Stimulated activated memory B cell treated with anti-CD40 and anti-IgM and Interleukin-4, amounts not matched to agents 10 μg/mL and 1 μg/mL and 100 μg/mL, for 72 hours (primary cell): Measurements from ENCODE around the gene LRRC8B.
"Not testable (repeated sequence)": the region's sequence is repeated elsewhere in the genome, so short reads cannot be mapped to it uniquely, and the experiment has no call there.

ENCODE experiments used
- ATAC-seq: fragments of 150-1000 bp; cut with Tn5 transposase; 2 replicates; pipeline ENCODE4 v1.10.0; 2021
- H3K27ac Mint-ChIP-seq: one replicate; pipeline ENCODE4 v1.8.0; 2022; ENCODE audit warnings: mild to moderate bottlenecking, mixed read lengths
- H3K27me3 Mint-ChIP-seq: one replicate; pipeline ENCODE4 v1.8.0; 2022; ENCODE audit warnings: mixed read lengths
- H3K36me3 Mint-ChIP-seq: one replicate; pipeline ENCODE4 v1.8.0; 2022; ENCODE audit warnings: mixed read lengths
- H3K4me1 Mint-ChIP-seq: one replicate; pipeline ENCODE4 v1.8.0; 2022; ENCODE audit warnings: mixed read lengths
- H3K4me3 Mint-ChIP-seq: one replicate; pipeline ENCODE4 v1.8.0; 2022; ENCODE audit warnings: mild to moderate bottlenecking, moderate library complexity, mixed read lengths
- H3K9me3 Mint-ChIP-seq: one replicate; pipeline ENCODE4 v1.8.0; 2022; ENCODE audit warnings: mixed read lengths

Gene LRRC8B

DNA sequence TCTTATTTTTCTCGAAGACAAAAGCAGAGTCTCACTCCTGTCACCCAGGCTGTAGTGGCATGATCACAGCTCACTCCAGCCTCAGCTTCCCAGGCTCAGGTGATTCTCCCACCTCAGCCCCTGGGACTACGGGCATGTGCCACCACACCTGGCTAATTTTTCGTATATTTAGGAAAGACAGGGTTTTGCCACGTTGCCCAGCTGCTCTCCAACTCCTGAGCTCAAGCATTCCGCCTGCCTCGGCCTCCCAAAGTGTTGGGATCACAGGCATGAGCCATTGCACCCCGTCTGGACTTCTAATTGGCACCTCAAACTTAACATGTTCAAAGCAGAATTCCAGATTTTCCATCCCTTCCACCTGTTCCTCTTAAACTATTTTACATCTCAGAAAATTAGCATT is 89.3 kb downstream of the LRRC8B start:
- H3K9me3 Mint-ChIP-seq, result peaks cover 6% of the 10 kb centered on the region
- H3K27me3 Mint-ChIP-seq, result no peaks in the 10 kb centered on the region
- peaks cover 23% of the 10 kb centered on the region for H3K4me1 Mint-ChIP-seq
- no peak for ATAC-seq
- H3K4me3 Mint-ChIP-seq, result no peak overlapping the region
- H3K27ac Mint-ChIP-seq, result peak overlapping the region; percentile 5
- H3K36me3 Mint-ChIP-seq, result peaks cover 31% of the 10 kb centered on the region

DNA sequence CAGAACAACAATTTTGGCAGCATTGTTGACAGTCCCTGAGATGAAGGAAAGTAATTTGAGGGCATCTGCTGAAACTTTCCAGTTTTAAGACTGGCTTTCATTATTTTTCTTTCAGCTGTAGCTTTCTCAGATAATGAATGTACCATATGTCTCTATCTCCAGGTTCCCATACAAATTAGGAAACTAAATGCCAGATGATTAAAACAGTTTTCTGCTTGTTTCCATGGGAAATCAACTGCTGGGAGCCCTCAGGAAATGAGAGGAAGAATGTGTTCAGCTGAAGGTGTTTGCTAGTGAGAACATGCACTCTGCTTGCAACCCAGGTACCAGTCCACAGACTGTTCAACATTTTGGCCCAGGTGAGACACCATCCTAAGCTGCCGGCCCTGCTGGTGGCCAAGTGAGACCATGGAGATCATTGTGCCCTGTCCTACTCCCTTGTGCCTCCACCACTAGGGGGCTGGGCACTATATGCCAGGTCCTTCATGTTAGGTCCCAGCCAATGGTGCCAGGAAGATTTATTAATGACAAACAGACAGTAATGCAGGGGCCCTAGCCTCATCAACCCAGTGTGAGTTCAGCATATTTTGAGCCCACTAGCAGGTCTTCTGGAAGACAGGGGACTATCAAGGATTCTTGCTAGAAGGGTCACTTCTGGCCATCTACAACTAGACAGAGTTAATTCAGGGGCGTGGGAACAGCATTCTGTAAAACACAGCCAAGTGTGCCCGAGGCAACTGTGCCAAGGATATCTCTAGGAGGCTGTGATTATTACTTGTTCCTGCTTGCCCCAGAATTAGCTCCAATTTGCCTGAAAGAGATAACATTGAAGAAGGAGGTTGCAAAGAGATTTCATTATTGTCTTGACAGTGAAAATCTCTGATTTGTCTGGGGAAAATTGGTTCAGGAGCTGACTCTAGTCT is 91.3 kb downstream of the LRRC8B start:
- Mint-ChIP-seq H3K27ac (no peak overlapping the region), H3K36me3 (peaks cover 35% of the 10 kb centered on the region)
- ATAC-seq, result no peak

DNA sequence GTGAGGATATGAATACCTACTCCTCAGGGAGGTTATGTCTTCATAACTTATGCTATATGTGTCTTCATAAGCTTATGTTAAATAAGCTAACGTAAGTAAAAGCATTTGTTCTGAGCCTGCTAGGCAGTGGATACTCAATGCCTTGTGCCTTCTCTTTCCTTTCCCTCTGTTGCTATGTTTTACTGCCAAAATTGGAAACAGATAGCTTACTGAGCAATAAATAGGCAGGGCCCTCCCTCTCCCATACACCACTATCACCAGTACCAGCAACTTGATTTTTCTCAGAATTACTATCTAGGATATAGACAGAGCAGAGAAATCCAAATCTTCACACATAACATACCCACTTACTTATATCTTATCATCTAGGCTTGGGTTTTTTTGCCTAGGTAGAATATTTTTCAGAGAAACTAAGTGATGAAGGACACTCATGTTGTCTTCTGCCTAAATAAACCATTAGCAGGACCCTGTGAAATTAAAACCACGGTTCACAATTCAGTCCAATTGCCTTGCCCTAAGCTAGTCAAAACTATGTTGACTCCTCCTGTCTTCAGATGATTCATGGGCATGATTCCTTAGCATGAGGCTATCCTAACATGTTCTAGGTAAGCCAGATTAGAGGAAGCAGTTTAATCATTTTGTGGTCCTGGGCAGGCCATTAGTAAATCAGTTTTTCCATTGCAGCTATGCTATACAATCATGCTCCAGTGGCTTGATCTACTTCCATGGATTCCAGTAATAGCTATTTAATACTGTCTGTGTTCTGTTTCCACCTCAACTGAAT is 92.4 kb downstream of the LRRC8B start:
- Mint-ChIP-seq H3K4me3 (no peak overlapping the region), H3K27me3 (no peaks in the 10 kb centered on the region), H3K27ac (no peak overlapping the region), H3K9me3 (peaks cover 6% of the 10 kb centered on the region), H3K36me3 (peaks cover 40% of the 10 kb centered on the region), H3K4me1 (no peaks in the 10 kb centered on the region)
- ATAC-seq, result no peak

More for the DNA sequence above, 91.3 kb downstream of the LRRC8B start:
- Mint-ChIP-seq H3K27me3 (no peaks in the 10 kb centered on the region), H3K9me3 (peaks cover 6% of the 10 kb centered on the region), H3K4me3 (no peak overlapping the region), H3K4me1 (peaks cover 7% of the 10 kb centered on the region)

DNA sequence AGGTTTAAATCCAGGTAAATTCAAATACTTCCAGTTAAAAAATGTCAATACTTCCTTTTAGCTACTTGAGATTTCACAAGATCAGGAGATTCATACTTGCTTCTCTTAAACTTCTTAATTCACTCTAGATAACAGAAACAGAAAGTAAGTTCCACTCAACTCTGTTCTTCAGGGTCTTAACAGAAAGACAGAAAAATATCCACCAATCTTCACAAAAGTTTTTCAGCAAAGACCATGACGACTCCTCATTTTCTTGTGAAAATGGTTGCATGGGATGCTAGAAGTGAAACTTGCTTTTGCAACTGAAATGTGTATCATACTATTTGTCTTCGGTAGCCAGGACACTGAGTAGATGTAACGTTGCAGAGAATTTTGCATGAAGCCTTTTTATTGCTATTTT is 96.0 kb downstream of the LRRC8B start:
- Mint-ChIP-seq H3K27me3 (no peaks in the 10 kb centered on the region), H3K4me3 (no peak overlapping the region), H3K9me3 (peaks cover 6% of the 10 kb centered on the region), H3K36me3 (peaks cover 40% of the 10 kb centered on the region), H3K4me1 (no peaks in the 10 kb centered on the region), H3K27ac (no peak overlapping the region)
- ATAC-seq, result no peak

DNA sequence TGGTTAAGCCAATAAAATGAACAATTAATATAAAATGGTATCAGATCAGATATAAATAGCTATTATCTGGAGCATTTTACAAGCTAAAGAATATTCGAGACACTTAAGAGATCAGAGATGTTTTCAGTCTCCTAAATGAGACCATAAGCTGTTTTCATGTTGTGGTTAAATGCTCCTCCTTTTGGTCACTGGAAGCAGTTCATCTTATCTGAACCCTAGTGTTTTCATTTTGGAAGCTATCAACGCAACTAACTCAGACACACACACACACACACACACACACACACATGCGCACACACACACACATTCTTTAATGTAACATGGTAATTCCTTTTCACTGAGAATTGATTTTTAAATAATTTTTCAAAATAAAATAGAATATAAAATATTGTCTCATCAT is 98.3 kb downstream of the LRRC8B start:
- no peak overlapping the region for H3K4me3 Mint-ChIP-seq
- no peak for ATAC-seq
- no peak overlapping the region for H3K27ac Mint-ChIP-seq
- peaks cover 6% of the 10 kb centered on the region for H3K9me3 Mint-ChIP-seq
- H3K27me3 Mint-ChIP-seq, result no peaks in the 10 kb centered on the region
- H3K4me1 Mint-ChIP-seq, result peaks cover 12% of the 10 kb centered on the region
- peaks cover 19% of the 10 kb centered on the region for H3K36me3 Mint-ChIP-seq

DNA sequence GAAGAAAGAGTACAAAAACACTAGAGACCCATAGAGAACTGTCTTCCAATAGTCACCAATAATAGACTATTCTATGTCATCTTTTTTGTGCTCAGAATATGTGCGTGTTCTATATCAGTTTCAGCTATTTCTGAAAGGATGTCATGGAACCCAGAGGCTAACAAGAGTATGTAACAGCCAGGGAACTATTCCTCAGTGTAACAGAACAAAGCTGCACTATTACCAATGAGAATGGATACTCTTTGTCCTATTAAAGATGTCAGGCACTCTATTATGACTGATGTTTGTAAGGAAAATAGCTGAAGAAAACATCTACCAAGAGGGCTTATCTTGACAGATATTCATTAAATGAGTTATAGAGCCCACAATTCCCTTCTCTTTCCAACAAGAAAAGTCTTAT is 99.7 kb downstream of the LRRC8B start:
- Mint-ChIP-seq H3K4me3 (no peak overlapping the region), H3K27ac (no peak overlapping the region), H3K27me3 (no peaks in the 10 kb centered on the region), H3K36me3 (peaks cover 11% of the 10 kb centered on the region), H3K9me3 (no peaks in the 10 kb centered on the region), H3K4me1 (peaks cover 12% of the 10 kb centered on the region)
- ATAC-seq, result no peak

DNA sequence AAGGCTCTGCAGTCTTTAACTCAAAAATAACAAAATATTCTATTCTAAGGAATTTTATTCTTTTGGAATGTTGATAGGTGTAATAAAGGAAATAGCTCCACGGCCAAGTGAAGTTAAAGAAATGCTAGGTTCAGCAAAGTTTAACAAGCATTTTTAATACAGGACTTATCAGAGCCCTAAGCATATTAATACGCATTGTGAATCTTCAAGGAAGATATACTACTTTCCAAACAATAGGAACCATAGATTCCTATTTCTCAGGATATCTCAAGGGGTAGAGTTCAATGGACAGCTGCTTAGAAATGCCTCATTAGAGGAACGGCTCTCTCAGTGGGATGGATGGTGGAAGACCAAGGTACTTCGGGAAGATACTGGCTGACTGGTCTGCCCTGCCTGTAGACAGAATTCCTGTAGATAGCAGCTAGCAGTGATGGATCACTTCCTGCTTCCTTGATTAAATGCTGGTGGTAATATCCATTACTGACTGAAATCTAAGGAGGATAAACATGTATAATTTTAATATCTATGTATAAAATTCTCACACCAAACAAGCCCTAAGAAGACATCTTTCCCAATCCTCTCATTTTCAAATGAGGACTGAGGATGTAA is 100.2 kb downstream of the LRRC8B start:
- H3K27me3 Mint-ChIP-seq, result no peaks in the 10 kb centered on the region
- ATAC-seq, result no peak
- H3K9me3 Mint-ChIP-seq, result no peaks in the 10 kb centered on the region
- peaks cover 12% of the 10 kb centered on the region for H3K4me1 Mint-ChIP-seq
- H3K36me3 Mint-ChIP-seq, result peaks cover 11% of the 10 kb centered on the region
- H3K4me3 Mint-ChIP-seq, result no peak overlapping the region
- H3K27ac Mint-ChIP-seq, result no peak overlapping the region

DNA sequence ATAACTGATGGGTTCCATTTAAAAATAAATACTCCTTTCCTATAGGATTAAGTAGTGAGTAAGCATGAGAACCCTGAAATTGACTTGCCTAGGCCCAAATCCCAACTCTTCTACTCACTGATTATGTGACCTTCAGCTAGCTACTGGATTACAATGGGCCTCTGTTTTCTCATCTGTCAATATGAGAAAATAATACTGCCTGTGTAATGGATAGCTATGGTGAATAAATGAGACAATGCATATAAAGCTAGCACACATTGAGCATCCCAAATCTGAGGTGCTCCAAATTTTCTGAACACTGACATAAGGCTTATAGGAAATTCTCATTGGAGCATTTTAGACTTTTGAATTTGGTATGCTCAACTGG is 103.0 kb downstream of the LRRC8B start:
- no peak for ATAC-seq
- Mint-ChIP-seq H3K27ac (no peak overlapping the region), H3K27me3 (no peaks in the 10 kb centered on the region), H3K9me3 (no peaks in the 10 kb centered on the region), H3K4me3 (no peak overlapping the region), H3K36me3 (no peaks in the 10 kb centered on the region), H3K4me1 (peaks cover 29% of the 10 kb centered on the region)

DNA sequence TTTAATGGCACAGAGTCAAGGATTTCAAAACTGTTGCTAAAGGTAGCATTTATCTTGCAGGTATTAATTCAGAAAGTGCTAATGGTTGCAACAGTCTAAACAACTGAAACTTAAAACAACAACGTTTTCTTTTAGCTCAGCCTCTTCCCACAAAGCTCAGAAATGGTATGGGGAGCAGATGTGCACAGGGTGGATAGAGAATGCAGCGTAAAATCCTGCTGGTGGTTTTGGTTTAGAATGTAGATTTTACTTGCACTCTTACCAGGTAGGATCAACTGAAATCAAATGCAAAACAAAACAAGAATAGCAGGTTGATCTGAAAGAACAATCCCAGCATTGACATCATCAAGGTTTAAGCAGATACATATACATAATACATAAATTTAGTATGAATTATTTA is 104.5 kb downstream of the LRRC8B start:
- H3K4me1 Mint-ChIP-seq, result peaks cover 37% of the 10 kb centered on the region
- no peaks in the 10 kb centered on the region for H3K27me3 Mint-ChIP-seq
- H3K4me3 Mint-ChIP-seq, result no peak overlapping the region
- no peaks in the 10 kb centered on the region for H3K9me3 Mint-ChIP-seq
- no peaks in the 10 kb centered on the region for H3K36me3 Mint-ChIP-seq
- no peak overlapping the region for H3K27ac Mint-ChIP-seq
- no peak for ATAC-seq

DNA sequence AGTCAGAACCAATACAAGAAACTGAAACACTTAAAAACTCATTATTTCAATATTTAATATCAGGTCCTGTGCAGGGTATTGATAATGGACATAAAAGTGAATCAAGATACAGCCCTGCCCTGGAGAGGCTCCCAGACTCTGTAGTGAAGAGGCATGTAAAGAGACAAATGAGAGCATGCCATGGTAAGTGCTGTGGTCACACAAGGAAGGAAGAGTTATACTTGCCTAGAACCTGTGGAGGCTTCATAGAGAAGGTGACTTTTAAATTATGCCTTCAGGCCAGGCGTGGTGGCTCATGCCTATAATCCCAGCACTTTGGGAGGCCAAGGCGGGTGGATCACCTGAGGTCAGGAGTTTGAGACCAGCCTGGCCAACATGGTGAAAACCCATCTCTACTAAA is 105.0 kb downstream of the LRRC8B start:
- not testable (repeated sequence) for ATAC-seq, H3K27me3 Mint-ChIP-seq, H3K27ac Mint-ChIP-seq, H3K4me3 Mint-ChIP-seq, H3K36me3 Mint-ChIP-seq, H3K9me3 Mint-ChIP-seq
- H3K4me1 Mint-ChIP-seq, result peaks cover 41% of the 10 kb centered on the region

DNA sequence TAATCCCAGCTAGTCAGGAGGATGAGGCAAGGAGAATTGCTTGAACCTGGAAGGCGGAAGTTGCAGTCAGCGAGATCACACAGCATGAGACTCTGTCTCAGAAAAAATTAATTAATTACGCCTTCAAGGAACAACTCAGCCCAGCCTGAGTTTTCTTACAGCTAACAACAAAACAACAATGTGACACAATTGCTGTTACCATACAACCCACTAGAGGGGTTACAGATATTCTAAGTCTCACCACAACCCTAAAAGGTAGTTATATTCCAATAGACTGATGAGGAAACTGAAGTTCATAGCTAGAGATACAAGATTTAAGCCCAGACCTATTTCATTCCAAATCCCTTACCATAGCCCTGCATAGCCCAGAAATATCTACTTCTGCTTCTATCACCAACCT is 105.4 kb downstream of the LRRC8B start:
- no peak overlapping the region for H3K4me3 Mint-ChIP-seq

DNA sequence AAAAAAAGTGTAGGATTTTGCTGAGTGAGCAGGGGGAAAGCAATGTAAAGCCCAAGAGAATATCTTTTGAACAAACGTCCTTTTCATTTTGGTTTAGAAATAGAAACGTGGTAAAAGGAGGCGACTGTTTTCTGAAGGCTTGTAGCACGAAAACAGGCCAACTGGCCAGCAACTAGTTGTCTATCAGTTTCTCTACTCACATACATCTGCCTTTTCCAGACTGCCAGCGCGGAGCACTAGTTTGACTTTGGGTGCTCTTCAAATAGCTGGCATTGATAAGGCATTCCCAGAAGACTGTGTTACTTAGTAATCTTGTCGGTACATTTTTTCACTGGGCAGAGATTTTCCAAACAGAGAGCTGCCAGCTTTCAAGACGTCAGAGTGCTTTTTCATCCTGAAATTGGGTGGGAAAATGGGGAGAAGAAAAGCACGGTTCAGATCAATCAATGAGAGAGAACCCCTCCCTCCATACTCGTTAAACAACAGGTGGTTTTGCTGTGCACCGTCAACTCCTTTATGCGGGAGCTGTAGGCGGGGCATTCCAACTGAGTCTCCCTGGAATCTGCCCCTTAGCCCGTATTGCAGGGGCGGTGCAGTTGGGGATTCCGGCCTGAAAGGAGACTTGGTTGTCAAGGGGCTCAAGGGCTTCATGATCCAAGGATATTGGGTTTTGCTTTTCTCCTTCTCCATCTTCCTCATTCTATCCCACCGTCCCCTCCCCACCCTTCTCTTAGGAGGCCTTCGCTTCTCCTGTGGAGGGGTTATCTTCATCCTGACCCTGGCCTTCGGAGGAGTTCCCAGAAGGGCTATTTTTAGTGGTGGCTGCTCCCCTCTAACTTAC is 107.4 kb downstream of the LRRC8B start:
- H3K9me3 Mint-ChIP-seq, result no peaks in the 10 kb centered on the region
- no peaks in the 10 kb centered on the region for H3K27me3 Mint-ChIP-seq
- peaks cover 44% of the 10 kb centered on the region for H3K4me1 Mint-ChIP-seq
- peak overlapping the region; percentile 97 for H3K4me3 Mint-ChIP-seq
- no peaks in the 10 kb centered on the region for H3K36me3 Mint-ChIP-seq
- H3K27ac Mint-ChIP-seq, result peak overlapping the region; percentile 95
- no peak for ATAC-seq

More for the DNA sequence above, 105.4 kb downstream of the LRRC8B start:
- Mint-ChIP-seq H3K27me3 (no peaks in the 10 kb centered on the region), H3K4me1 (peaks cover 42% of the 10 kb centered on the region), H3K9me3 (no peaks in the 10 kb centered on the region), H3K27ac (no peak overlapping the region), H3K36me3 (no peaks in the 10 kb centered on the region)
- no peak for ATAC-seq

DNA sequence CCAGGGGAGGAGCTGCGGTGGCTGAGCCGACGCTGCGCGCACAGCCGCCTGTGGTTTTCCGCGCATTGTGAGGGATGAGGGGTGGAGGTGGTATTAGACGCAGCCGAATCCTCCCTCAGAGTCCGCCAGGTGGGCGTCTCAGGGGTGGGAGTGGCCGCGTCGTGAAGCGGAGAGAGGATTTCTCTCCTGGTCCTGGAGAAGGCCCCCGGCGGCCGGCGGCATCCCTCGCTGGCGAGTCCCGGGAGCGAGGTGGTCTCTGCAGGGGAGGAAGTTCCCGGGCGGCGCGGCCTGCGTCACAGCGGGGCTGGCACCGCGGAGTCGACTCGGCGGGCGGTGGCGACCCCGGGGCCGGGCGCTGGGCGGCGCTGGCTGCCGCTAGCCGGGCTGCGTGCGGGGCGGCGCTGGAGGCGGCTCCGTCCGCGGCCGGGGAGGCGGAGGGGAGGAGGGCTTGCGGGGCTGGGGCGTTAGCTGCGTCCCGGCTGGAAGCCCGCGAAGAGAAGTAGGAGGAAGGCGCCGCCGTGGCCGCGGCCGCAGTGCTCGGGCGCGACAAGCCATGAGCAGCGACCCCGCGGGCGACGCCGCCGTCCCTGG is 108.1 kb downstream of the LRRC8B start, which contains the start of gene LRRC8C:
Gene LRRC8C (plus strand): TSS at position 464 of the 591 bp plus-strand sequence. CDS start 53,354 bp downstream, outside the sequence.
- Mint-ChIP-seq H3K4me3 (peak within 1 kb of the TSS; percentile 97), H3K27ac (peak within 1 kb of the TSS; percentile 95), H3K36me3 (peaks cover 5% of the 10 kb centered on the region), H3K4me1 (peaks cover 48% of the 10 kb centered on the region), H3K27me3 (no peaks in the 10 kb centered on the region), H3K9me3 (no peaks in the 10 kb centered on the region)
- ATAC-seq, result peak; percentile 95

DNA sequence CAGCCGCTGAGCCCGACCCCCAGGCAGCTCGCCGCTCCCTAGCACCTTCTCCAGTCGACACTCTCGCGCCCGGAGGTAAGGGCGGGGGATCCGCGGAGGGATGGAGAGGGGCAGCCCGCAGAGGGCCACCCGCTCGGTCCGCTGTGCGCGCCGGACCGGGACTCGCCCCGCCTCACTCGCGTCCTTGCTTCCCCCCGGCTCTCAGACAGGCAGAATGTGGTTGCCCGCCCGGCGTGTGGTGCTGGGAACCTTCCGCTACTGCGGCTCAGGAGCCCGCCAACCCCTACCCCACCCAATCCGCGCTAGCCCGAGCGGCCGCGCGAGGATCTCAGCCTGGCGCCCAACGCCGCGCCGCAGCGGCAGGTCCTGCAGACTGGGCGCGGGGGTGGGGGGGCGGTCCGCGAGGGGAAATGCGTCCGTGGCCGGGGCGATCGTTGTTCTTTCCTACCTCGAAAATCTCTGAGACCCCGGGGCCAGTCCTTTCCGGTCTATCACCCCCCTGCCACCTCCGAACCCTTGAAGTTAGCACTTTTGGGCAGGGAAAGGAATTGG is 108.7 kb downstream of the LRRC8B start:
- peaks cover 51% of the 10 kb centered on the region for H3K4me1 Mint-ChIP-seq
- peak overlapping the region; percentile 97 for H3K4me3 Mint-ChIP-seq
- peak overlapping the region; percentile 95 for H3K27ac Mint-ChIP-seq
- peak; percentile 84 for ATAC-seq
- H3K27me3 Mint-ChIP-seq, result no peaks in the 10 kb centered on the region
- H3K9me3 Mint-ChIP-seq, result no peaks in the 10 kb centered on the region
- peaks cover 10% of the 10 kb centered on the region for H3K36me3 Mint-ChIP-seq
